Karpas-422 (cell line): ENCODE data around the gene ZNF782. TPM values are rescaled to one million over a fixed set of nuclear protein-coding genes. Genes with fewer than 3 reads are reported as not detected.

ENCODE experiments used
- DNase-seq: peaks from one replicate; pipeline ENCODE4 v3.0.0-alpha.2; 2015
- H2AFZ ChIP-seq: fragments of 200-600 bp; sonication (generic); 2 replicates; pipeline ENCODE4 v1.6.1; 2014; ENCODE audit warnings: antibody characterized with exemption, low read length, mixed read lengths
- H3K27ac ChIP-seq: fragments of 200-600 bp; sonication (generic); 2 replicates; pipeline ENCODE4 v1.5.1; 2014; ENCODE audit warnings: mild to moderate bottlenecking, low read length, moderate library complexity
- H3K27me3 ChIP-seq: fragments of 200-600 bp; sonication (generic); 2 replicates; pipeline ENCODE4 v1.6.1; 2014; ENCODE audit warnings: low read length, mixed read lengths
- H3K36me3 ChIP-seq: fragments of 200-600 bp; sonication (generic); 2 replicates; pipeline ENCODE4 v1.6.1; 2014; ENCODE audit warnings: low read length, mixed read lengths; ENCODE audit not compliant: insufficient read depth
- H3K4me1 ChIP-seq: fragments of 200-600 bp; sonication (generic); 2 replicates; pipeline ENCODE4 v1.6.1; 2014; ENCODE audit warnings: mild to moderate bottlenecking, low read length, mixed read lengths
- H3K4me2 ChIP-seq: fragments of 200-600 bp; sonication (generic); 2 replicates; pipeline ENCODE4 v1.6.1; 2014; ENCODE audit warnings: low read length, low read depth, mild to moderate bottlenecking; ENCODE audit not compliant: poor library complexity, severe bottlenecking
- H3K4me3 ChIP-seq: fragments of 200-600 bp; sonication (generic); 2 replicates; pipeline ENCODE4 v1.5.1; 2014; ENCODE audit warnings: mild to moderate bottlenecking, antibody characterized with exemption, low read length, mixed read lengths
- H3K79me2 ChIP-seq: fragments of 200-600 bp; sonication (generic); 2 replicates; pipeline ENCODE4 v1.6.1; 2014; ENCODE audit warnings: mild to moderate bottlenecking, low read length, mixed read lengths
- H3K9ac ChIP-seq: fragments of 200-600 bp; sonication (generic); 2 replicates; pipeline ENCODE4 v1.6.0; 2014; ENCODE audit warnings: low read length
- H3K9me2 ChIP-seq: fragments of 200-600 bp; sonication (generic), shearing (Covaris generic); replicated peaks from 2 replicates; pipeline ENCODE4 v1.6.0; 2014; ENCODE audit warnings: mild to moderate bottlenecking, low read length, moderate library complexity; ENCODE audit not compliant: insufficient read depth
- H3K9me3 ChIP-seq: fragments of 300-700, 200-600 bp; sonication (generic); 2 replicates; pipeline ENCODE4 v1.6.1; 2014; ENCODE audit warnings: low read length, mixed read lengths
- H4K20me1 ChIP-seq: fragments of 200-600 bp; sonication (generic); 2 replicates; pipeline ENCODE4 v1.6.1; 2014; ENCODE audit warnings: mild to moderate bottlenecking, antibody characterized with exemption, low read length, low read depth; ENCODE audit not compliant: insufficient read depth
- total RNA-seq: library from RNA; depleted of rRNA; stranded (reverse); fragments of >200 nt; shearing (Covaris generic); gene quantifications from 2 replicates; pipeline ENCODE4 v1.2.3, GENCODE V29; 2014; ENCODE audit warnings: low replicate concordance

The ZNF782 gene
- total RNA-seq, 1 experiment from 2014 or later, result 8.9 TPM

- no peak overlapping the region for H3K9ac ChIP-seq
Measured at GRCh38 chr9:96859461-96860198, 5.3 kb upstream of the ZNF782 start.

DNA sequence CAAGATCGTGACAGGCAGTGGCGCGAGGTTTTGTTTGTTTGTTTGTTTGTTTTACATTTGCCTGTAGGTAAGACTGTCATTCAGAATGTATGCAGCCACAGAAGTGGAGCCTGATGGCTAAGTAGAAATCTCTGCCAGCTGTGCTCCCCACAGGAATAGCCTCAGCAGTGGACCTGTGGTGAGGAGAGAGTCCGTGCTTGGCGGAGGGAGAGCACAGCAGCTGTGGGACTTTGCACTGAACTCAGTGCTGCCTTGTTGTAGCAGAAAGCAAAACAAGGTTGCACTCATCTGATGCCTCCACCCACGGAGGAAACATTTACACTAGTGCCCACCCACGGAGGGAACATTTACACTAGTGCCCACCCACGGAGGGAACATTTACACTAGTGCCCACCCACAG lies 4.4 kb upstream of the ZNF782 start:
- no peaks in the 10 kb centered on the region for H4K20me1 ChIP-seq
- no peak for DNase-seq
- H2AFZ ChIP-seq, result no peak overlapping the region
- H3K9me3 ChIP-seq, result no peaks in the 10 kb centered on the region
- H3K4me3 ChIP-seq, result no peak overlapping the region
- H3K36me3 ChIP-seq, result no peaks in the 10 kb centered on the region
- no peaks in the 10 kb centered on the region for H3K27me3 ChIP-seq
- peaks cover 6% of the 10 kb centered on the region for H3K79me2 ChIP-seq
- H3K4me2 ChIP-seq, result no peak overlapping the region
- peaks cover 9% of the 10 kb centered on the region for H3K4me1 ChIP-seq
- H3K9ac ChIP-seq, result no peak overlapping the region
- no peaks in the 10 kb centered on the region for H3K9me2 ChIP-seq
- no peak overlapping the region for H3K27ac ChIP-seq

More at GRCh38 chr9:96859461-96860198, 5.3 kb upstream of the ZNF782 start:
- H3K36me3 ChIP-seq, result no peaks in the 10 kb centered on the region
- H3K79me2 ChIP-seq, result no peaks in the 10 kb centered on the region
- H3K9me3 ChIP-seq, result no peaks in the 10 kb centered on the region
- no peak overlapping the region for H3K27ac ChIP-seq
- no peak overlapping the region for H2AFZ ChIP-seq
- peaks cover 7% of the 10 kb centered on the region for H3K4me1 ChIP-seq
- no peaks in the 10 kb centered on the region for H3K9me2 ChIP-seq
- H3K27me3 ChIP-seq, result no peaks in the 10 kb centered on the region
- H3K4me2 ChIP-seq, result no peak overlapping the region
- no peaks in the 10 kb centered on the region for H4K20me1 ChIP-seq
- no peak overlapping the region for H3K4me3 ChIP-seq
- no peak for DNase-seq

DNA sequence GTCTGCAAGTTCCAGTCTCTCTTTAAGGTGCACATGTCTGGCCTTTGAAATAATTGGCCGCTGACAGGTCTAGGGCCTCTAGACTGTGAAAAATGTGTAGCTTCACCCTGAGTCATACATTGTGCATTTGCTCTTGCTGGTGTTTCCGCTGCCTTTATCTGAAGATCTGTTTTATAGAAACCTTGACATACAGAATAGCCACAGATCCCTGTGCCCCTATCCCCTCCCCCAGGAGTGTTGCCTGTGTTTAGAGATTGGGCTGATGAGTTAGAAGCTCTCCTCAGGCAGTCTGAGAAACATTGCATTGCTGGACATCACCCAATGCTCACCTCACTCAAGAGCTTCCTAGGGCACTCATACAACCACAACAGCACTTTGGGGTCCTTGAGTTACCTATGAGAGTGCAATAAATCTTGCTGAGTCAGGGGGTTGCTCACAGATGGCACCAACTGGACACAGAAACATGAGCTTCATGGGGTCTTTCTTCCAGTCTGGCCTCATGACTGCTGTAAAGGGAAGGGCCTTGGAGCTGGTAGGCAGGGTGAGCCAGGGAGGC lies 3.8 kb upstream of the ZNF782 start:
- no peaks in the 10 kb centered on the region for H4K20me1 ChIP-seq
- no peak overlapping the region for H3K9ac ChIP-seq
- no peaks in the 10 kb centered on the region for H3K9me2 ChIP-seq
- H3K36me3 ChIP-seq, result no peaks in the 10 kb centered on the region
- no peak overlapping the region for H3K4me3 ChIP-seq
- H3K9me3 ChIP-seq, result no peaks in the 10 kb centered on the region
- H2AFZ ChIP-seq, result no peak overlapping the region
- no peak for DNase-seq
- peaks cover 14% of the 10 kb centered on the region for H3K4me1 ChIP-seq
- no peaks in the 10 kb centered on the region for H3K27me3 ChIP-seq
- no peak overlapping the region for H3K4me2 ChIP-seq
- peaks cover 12% of the 10 kb centered on the region for H3K79me2 ChIP-seq
- H3K27ac ChIP-seq, result no peak overlapping the region

DNA sequence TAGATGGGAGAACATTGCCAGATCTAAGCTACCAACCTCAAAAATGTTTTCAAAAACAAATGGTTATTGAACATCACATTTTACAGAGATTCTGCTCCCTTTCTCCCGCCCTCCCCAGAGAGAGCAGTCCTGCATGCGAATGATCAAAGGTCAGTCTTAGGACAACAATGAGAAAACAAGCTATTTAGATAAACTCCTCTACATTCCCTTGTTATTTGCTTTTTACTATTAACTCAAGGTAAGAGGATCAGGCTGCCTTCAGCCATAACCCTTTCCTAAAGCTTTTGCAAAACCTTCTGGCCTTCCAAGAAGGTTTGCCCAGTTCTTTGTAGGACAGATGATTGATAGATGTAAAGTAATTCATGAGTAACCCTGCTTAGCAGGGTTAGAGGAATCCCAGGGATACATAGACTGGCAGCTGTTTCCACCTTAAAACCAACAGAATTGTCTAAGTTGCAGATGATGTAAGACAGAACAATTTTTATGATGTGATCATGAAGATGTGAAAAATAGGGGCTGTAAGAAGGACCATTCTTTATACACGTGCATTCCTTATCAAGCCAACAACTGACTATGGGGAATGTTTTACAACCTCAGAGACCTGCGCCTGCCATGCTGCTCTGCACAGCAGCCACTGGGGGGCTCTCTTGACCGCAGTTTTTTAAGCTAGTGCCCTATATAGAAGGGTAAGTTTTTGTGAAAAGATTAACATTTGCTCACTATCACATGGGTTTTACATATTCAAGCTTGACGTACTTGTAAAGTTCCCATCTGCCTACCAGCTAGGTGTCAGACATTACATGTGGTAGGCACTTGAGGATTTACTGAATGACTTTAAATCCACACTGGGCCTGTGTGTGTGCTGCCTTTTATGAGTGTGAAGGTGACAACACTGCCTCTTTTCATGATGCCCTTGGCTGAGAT lies 2.3 kb upstream of the ZNF782 start:
- no peaks in the 10 kb centered on the region for H4K20me1 ChIP-seq
- peak; percentile 89 for DNase-seq
- H3K79me2 ChIP-seq, result peaks cover 26% of the 10 kb centered on the region
- no peak overlapping the region for H3K27ac ChIP-seq
- no peak overlapping the region for H2AFZ ChIP-seq
- no peaks in the 10 kb centered on the region for H3K9me2 ChIP-seq
- H3K27me3 ChIP-seq, result no peaks in the 10 kb centered on the region
- no peak overlapping the region for H3K9ac ChIP-seq
- H3K4me2 ChIP-seq, result no peak overlapping the region
- H3K4me1 ChIP-seq, result peaks cover 19% of the 10 kb centered on the region
- no peak overlapping the region for H3K4me3 ChIP-seq
- H3K36me3 ChIP-seq, result peaks cover 6% of the 10 kb centered on the region
- H3K9me3 ChIP-seq, result 0 out of 2 replicates have a peak, but pooled peaks cover 3% of the 10 kb centered on the region

DNA sequence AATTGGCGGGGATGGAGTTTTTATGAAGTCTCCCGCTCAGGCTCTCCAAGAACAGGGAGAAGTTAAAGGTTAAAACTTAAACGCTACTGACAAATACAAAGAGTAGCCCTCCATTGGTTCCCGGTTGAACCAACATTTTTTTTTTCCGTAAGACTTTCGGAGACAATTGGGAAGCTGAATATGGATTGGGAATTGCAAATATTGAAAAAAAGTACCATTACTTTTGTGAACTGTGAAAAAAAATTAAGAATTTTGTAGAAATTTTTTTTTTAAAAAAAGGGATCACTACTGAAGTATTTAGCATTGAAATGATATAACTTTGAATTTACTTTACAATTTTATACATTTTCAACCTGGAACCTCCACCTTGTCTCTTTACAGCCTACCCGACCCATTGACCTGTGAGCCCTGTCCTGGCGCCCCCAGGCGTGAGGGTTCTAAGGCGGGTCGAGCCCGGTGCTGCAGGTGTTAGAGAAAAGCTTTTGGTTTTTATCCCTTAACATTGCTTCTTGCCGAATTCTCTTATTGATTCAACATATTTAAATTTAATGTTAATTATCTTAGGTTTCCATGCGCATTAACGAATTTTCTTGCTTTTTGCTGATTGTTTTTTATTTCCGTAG lies 448 bp upstream of the ZNF782 start:
- no peak for DNase-seq
- Histone ChIP-seq H3K79me2 (peaks cover 45% of the 10 kb centered on the region), H3K27me3 (no peaks in the 10 kb centered on the region), H3K9me3 (peaks cover 3% of the 10 kb centered on the region), H2AFZ (peak overlapping the region; percentile 77; the same call in 1 of the 2 replicates), H3K9ac (peak overlapping the region; percentile 88), H4K20me1 (no peaks in the 10 kb centered on the region), H3K36me3 (peaks cover 24% of the 10 kb centered on the region), H3K4me3 (peak overlapping the region; percentile 84), H3K9me2 (no peaks in the 10 kb centered on the region), H3K4me2 (peak overlapping the region; percentile 80), H3K27ac (no peak overlapping the region), H3K4me1 (peaks cover 19% of the 10 kb centered on the region)

DNA sequence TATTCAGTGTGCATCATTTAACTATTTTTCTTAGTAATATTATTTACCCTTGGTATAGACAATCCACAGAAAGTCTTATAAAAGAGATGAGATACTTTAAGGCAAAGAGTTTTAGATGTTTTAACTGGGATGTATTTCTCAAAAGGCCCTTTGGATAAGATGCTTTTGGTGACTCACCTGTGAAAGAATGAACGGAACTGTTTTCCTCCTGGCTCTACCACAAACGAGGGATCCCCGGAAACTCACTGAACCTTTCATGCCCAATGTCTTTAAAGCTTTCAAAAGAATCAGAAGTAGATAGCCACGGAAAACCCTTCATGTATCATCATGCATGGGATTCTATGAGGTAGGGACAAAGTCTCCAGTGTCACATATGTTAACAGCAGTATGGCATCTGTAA lies 1.6 kb downstream of the ZNF782 start:
- peak overlapping the region; percentile 80 for H3K4me2 ChIP-seq
- peak overlapping the region; percentile 84 for H3K4me3 ChIP-seq
- H4K20me1 ChIP-seq, result no peaks in the 10 kb centered on the region
- H3K36me3 ChIP-seq, result peaks cover 31% of the 10 kb centered on the region
- peaks cover 10% of the 10 kb centered on the region for H3K9me3 ChIP-seq
- no peak for DNase-seq
- H3K9ac ChIP-seq, result peak overlapping the region; percentile 88; the same call in 1 of the 2 replicates
- H3K27me3 ChIP-seq, result no peaks in the 10 kb centered on the region
- H3K4me1 ChIP-seq, result peaks cover 19% of the 10 kb centered on the region
- H3K9me2 ChIP-seq, result no peaks in the 10 kb centered on the region
- no peak overlapping the region for H2AFZ ChIP-seq
- H3K79me2 ChIP-seq, result peaks cover 66% of the 10 kb centered on the region
- no peak overlapping the region for H3K27ac ChIP-seq

- H3K4me3 ChIP-seq, result no peak overlapping the region
- H2AFZ ChIP-seq, result no peak overlapping the region
- H3K27me3 ChIP-seq, result no peaks in the 10 kb centered on the region
- H3K9ac ChIP-seq, result no peak overlapping the region
- H3K27ac ChIP-seq, result no peak overlapping the region
- peaks cover 70% of the 10 kb centered on the region for H3K36me3 ChIP-seq
- no peaks in the 10 kb centered on the region for H3K4me1 ChIP-seq
- no peaks in the 10 kb centered on the region for H3K9me2 ChIP-seq
- peaks cover 48% of the 10 kb centered on the region for H3K9me3 ChIP-seq
- H4K20me1 ChIP-seq, result no peaks in the 10 kb centered on the region
- DNase-seq, result no peak
- H3K79me2 ChIP-seq, result peaks cover 87% of the 10 kb centered on the region
- no peak overlapping the region for H3K4me2 ChIP-seq
Measured at GRCh38 chr9:96844040-96844439, 10.3 kb downstream of the ZNF782 start.
